Breast epithelium (tissue), 4 donors: Measurements from ENCODE around the gene CDKL2. TPM values are rescaled to one million over a fixed set of nuclear protein-coding genes. Genes with fewer than 3 reads are reported as not detected.

ENCODE experiments used
- DNase-seq, 2 donors: peaks; one replicate each; pipeline ENCODE4 v3.0.0-alpha.2; 2019; ENCODE audit warnings: low spot score in 2 of 2
- H3K27ac ChIP-seq, 2 donors: fragments of 200-600 bp; sonication (generic) in 1 of 2; one replicate each; pipeline ENCODE4 v1.5.1; 2016 to 2019; ENCODE audit warnings: mild to moderate bottlenecking in 1 of 2
- H3K27me3 ChIP-seq, 2 donors: fragments of 200-600 bp; sonication (generic) in 1 of 2; one replicate each; pipeline versions ENCODE4 v1.5.1 to v1.6.0; 2017 to 2019; ENCODE audit warnings: control low read depth in 1 of 2, mild to moderate bottlenecking in 1 of 2
- H3K36me3 ChIP-seq: fragments of 200-600 bp; one replicate; pipeline ENCODE4 v1.5.1; 2019
- H3K4me1 ChIP-seq, 2 donors: fragments of 200-600 bp; sonication (generic); one replicate each; pipeline ENCODE4 v1.5.1; 2016 to 2019; ENCODE audit warnings: control low read depth in 1 of 2
- H3K4me3 ChIP-seq, 3 donors: fragments of 200-600 bp; sonication (generic); 1 replicate in 2 of 3; 2 replicates in 1 of 3; pipeline ENCODE4 v1.5.1; 2016 to 2019; ENCODE audit warnings: mild to moderate bottlenecking in 3 of 3, moderate library complexity in 2 of 3
- H3K9me3 ChIP-seq, 2 donors: fragments of 200-600 bp; sonication (generic) in 1 of 2; one replicate each; pipeline ENCODE4 v1.5.1; 2016 to 2019; ENCODE audit warnings: control low read depth in 1 of 2
- CTCF ChIP-seq, 3 donors: fragments of 450-650 bp; IDR thresholded peaks; one replicate each; pipeline ENCODE4 v1.5.1; 2016 to 2017; ENCODE audit warnings: antibody characterized with exemption in 3 of 3, mild to moderate bottlenecking in 3 of 3, moderate library complexity in 3 of 3
- POLR2A ChIP-seq: fragments of 450-650 bp; IDR thresholded peaks from one replicate; pipeline ENCODE4 v1.6.1; 2016; ENCODE audit warnings: antibody characterized with exemption, mild to moderate bottlenecking, moderate library complexity
- POLR2AphosphoS5 ChIP-seq, 3 donors: sonication (generic); formaldehyde crosslinking; IDR thresholded peaks; one replicate each; pipeline ENCODE4 v1.6.1; 2017; ENCODE audit warnings: antibody characterized with exemption in 3 of 3
- intact Hi-C: fragments of 100-400 bp; cut with DNase I; formaldehyde crosslinking; loops from one replicate; pipeline ENCODE4 v1.15.1; 2023; ENCODE audit warnings: low total_unique reads
- total RNA-seq, 3 donors: library from RNA; depleted of rRNA; stranded (reverse); fragments of >200 nt; gene quantifications; one replicate each; pipeline ENCODE4 v1.1.0, GENCODE V29; 2016

The CDKL2 gene
- total RNA-seq, 3 donors from 2014 or later, result 0.16 to 2.3 (median 1.6) TPM

GRCh38 chr4:75584067-75584466, 46.3 kb downstream of the CDKL2 start:
- H3K9me3 ChIP-seq, result no peaks in the 10 kb centered on the region
- intact Hi-C loops, result no loop called here
- no peaks in the 10 kb centered on the region for H3K27me3 ChIP-seq
- no peaks in the 10 kb centered on the region for H3K4me1 ChIP-seq
- H3K4me3 ChIP-seq, result no peak overlapping the region
- no peak overlapping the region for H3K27ac ChIP-seq
- no peak for DNase-seq
- peaks cover 3% of the 10 kb centered on the region for H3K36me3 ChIP-seq
- no peak for TF ChIP-seq POLR2A
- no peak for TF ChIP-seq CTCF (IDR thresholded peaks at IDR 0.05)
- TF ChIP-seq POLR2AphosphoS5 (IDR thresholded peaks at IDR 0.05), result no peak

- H3K27me3 ChIP-seq, result no peaks in the 10 kb centered on the region
Measured at GRCh38 chr4:75567725-75568124, 62.6 kb downstream of the CDKL2 start.

GRCh38 chr4:75566911-75567310, 63.4 kb downstream of the CDKL2 start:
- no peak for DNase-seq
- intact Hi-C loops, result no loop called here
- Histone ChIP-seq H3K27me3 (no peaks in the 10 kb centered on the region), H3K9me3 (no peaks in the 10 kb centered on the region), H3K4me3 (no peak overlapping the region), H3K27ac (no peak overlapping the region), H3K4me1 (no peaks in the 10 kb centered on the region), H3K36me3 (no peaks in the 10 kb centered on the region)
- TF ChIP-seq POLR2AphosphoS5 (IDR thresholded peaks at IDR 0.05) (no peak), CTCF (IDR thresholded peaks at IDR 0.05) (no peak), POLR2A (no peak)

More at GRCh38 chr4:75567725-75568124, 62.6 kb downstream of the CDKL2 start:
- Histone ChIP-seq H3K4me1 (no peaks in the 10 kb centered on the region), H3K27ac (no peak overlapping the region), H3K9me3 (no peaks in the 10 kb centered on the region), H3K36me3 (no peaks in the 10 kb centered on the region), H3K4me3 (no peak overlapping the region)
- intact Hi-C loops, result no loop called here
- no peak for TF ChIP-seq POLR2A
- no peak for TF ChIP-seq CTCF (IDR thresholded peaks at IDR 0.05)
- no peak for TF ChIP-seq POLR2AphosphoS5 (IDR thresholded peaks at IDR 0.05)
- DNase-seq, result no peak

- no peak for DNase-seq
- intact Hi-C loops, result no loop called here
- Histone ChIP-seq H3K4me1 (no peaks in the 10 kb centered on the region), H3K27ac (no peak overlapping the region), H3K9me3 (no peaks in the 10 kb centered on the region), H3K27me3 (no peaks in the 10 kb centered on the region), H3K4me3 (no peak overlapping the region), H3K36me3 (no peaks in the 10 kb centered on the region)
- no peak for TF ChIP-seq POLR2A
- no peak for TF ChIP-seq POLR2AphosphoS5 (IDR thresholded peaks at IDR 0.05)
- no peak for TF ChIP-seq CTCF (IDR thresholded peaks at IDR 0.05)
Measured at GRCh38 chr4:75565481-75565880, 64.8 kb downstream of the CDKL2 start.

DNA sequence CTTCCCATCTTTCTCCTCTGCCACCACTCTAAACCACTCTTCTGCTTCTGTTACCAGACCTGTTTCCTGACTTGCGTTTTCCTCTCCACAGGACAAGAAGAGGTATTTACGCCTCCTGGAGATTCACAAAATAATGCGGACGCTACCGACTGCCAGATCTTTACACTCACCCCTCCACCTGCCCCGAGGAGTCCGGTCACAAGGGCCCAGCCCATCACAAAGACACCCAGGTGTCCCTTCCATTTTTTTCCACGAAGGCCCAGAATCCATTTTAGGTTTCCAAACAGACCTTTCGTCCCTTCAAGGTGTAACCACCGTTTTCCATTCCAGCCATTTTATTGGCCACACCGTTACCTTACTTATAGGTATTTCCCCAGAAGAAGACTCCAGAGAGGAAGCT, 66.3 kb downstream of the CDKL2 start:
- Histone ChIP-seq H3K27ac (no peak overlapping the region), H3K4me3 (no peak overlapping the region), H3K36me3 (no peaks in the 10 kb centered on the region), H3K27me3 (no peaks in the 10 kb centered on the region), H3K4me1 (no peaks in the 10 kb centered on the region), H3K9me3 (no peaks in the 10 kb centered on the region)
- DNase-seq, result no peak
- intact Hi-C loops, result no loop called here
- TF ChIP-seq POLR2A, result no peak
- no peak for TF ChIP-seq POLR2AphosphoS5 (IDR thresholded peaks at IDR 0.05)
- TF ChIP-seq CTCF (IDR thresholded peaks at IDR 0.05), result no peak
